CD1c-positive myeloid dendritic cell (primary cell): Measurements from ENCODE around the gene ASB18.

Experiments
- DNase-seq: peaks from one replicate; pipeline ENCODE4 v3.0.0-alpha.2; 2016; ENCODE audit errors: extremely low spot score

The ASB18 gene

DNA sequence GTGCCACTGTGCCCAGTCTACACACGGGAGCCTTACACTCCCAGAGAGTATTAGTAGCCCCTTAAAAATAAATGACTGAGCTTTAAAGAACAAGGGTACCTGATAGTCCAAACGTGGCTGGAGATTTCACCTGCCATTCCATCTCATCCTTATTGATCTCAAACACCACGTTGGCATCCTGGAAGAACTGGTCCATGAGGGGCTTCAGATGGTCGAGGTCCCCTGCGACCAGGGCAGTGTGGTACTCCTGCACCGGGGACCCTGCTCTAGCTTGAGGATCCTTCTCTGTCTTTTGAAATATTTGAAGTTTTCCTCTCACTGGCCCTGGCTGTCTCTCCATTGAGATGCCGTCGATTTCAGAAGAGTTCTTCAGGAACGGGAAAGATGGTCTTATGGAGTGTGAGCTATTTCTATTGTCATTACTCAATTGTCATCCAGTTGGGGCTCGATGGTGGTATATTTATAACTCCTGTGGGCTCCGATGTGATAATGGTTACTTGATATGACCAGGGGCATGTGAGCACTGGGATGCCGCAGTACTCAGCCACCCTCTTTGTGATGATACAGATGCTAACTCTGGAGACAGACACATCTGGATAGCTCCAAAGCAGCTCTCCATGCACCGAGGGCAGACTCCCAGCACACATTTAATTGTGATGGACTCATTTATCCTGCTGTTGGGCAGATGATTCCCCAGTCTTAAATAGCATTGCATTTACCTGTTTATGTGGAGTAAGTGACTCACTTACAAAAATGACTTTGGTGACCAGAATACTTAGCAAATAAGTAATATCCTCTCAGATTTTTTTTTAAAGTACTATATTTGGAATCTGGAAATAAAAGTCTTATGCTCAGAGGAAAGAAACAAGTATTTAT is 22.8 kb downstream of the ASB18 start:
- no peak for DNase-seq

DNA sequence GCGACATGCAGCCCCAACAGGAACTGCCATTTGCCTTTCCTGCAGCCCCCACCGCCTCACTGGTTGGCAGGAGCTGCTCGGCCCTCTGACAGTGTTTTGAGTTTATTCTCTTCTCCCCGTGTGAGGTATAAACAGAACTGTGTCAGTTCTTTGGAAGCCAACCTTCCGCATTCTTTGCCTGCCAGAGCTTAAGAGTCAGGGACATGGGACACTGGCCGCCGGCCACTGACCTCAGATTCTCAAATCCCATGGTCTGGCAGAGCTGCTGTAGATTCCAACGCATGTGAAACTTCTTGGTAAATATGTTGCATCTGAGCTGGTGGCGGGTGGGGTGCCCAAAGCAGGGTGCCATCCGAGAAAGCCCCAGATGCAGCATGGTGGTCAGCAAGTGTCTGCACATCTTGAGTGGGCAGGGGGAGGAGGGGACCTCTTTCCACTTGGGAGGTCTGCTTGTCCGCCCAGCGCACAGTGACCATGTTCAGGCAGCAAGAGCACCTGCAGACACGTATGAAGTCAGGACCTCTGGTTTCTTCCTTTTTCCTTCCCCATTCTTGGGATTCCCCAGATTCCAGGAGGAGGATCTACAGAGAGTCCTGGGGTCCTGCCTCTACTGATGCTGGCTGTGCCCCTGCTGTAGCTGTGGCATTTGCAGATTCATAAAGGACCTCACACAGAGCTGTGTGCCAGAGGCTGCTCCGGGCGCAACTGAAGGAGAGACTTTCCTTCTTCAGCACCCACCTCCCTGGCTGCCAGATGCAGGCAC is 23.8 kb downstream of the ASB18 start:
- no peak for DNase-seq

DNA sequence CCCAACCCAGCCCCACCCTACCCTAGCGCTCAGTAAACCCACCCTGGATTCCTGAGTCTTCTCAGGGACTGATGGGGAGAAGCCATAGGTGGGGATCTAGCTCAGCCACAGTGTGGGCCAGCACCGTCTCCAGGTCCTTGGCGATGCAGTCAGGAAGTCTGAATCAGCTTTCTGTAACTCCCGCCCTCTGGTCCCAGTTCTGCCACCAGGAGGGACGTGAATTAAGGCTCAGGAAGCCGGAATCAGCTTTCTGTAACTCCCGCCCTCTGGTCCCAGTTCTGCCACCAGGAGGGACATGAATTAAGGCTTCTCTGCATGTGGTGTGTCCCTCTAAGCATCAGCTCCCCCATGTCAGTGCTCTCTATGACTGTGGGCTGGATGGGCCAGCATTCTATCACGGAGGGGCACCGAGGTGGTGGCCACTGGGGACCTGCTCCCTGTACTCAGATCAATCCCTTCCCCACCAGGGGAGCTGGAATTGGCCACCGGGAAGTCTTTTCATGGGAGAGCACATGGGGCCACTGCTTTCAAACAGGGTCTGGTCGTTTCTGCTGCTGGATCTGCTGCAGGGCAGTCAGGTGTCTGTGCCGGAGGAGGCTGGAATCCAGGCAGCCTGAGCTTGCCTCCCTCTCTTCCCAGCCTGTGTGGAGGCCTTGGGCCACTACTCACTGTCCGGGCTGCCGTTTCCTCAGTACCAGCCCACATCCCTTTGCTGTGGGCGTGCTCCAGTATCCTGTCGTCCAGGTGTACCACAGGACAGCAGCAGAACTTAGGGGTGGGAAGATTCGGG is 24.7 kb downstream of the ASB18 start:
- no peak for DNase-seq

DNA sequence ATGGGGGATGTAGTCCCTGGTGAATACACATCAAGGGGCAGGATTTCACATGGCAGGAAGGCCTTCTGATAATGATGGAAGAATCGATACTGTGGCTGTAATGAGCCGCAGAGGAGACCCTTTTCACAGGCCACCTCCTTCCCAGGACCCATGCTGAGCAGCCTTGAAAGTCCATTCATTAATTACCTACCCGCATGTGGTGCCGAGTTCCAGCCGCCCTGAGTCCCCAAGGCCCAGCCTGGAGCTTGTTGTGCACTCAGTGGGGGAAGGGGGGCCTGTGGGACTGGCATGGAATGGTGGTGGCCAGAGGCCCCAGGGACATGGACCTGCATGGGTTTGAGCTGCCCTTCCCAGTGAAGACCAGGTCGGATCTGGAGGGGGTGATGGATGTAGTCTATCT is 25.5 kb downstream of the ASB18 start:
- DNase-seq = no peak

DNA sequence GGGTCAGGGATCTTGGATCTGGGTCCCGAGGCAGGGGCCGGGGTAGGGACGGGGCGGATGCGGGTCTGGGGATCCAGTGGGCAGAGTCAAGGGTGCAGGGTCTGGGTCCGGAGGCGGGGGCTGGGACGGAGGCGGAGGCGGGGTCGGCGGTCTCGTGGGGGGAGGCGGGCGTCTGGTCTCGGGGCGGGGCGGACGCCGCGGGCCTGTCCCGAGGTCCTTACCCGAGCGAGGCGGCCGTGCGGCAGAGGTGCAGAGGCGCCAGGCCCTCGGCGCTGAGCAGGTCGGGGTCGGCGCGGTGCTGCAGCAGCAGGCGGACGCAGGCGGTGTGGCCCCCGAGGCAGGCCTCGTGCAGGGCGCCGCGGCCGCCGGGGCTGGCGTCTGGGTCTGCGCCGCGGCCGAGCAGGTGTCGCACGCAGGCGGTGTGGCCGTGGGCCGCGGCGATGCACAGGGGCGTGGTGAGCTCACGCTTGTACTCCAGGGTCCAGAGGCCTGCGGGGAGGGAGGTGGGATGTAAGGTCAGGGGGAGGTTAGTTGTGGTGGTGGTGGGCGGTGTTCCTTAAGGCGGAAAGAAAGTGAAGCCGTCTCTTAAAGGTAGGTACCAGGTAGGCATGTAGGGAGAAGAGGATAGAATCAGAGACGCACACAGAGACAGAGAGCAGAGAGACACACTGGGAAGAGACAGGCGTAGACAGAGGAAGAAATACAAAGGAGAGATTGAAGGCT is 26.6 kb downstream of the ASB18 start:
- no peak for DNase-seq

DNA sequence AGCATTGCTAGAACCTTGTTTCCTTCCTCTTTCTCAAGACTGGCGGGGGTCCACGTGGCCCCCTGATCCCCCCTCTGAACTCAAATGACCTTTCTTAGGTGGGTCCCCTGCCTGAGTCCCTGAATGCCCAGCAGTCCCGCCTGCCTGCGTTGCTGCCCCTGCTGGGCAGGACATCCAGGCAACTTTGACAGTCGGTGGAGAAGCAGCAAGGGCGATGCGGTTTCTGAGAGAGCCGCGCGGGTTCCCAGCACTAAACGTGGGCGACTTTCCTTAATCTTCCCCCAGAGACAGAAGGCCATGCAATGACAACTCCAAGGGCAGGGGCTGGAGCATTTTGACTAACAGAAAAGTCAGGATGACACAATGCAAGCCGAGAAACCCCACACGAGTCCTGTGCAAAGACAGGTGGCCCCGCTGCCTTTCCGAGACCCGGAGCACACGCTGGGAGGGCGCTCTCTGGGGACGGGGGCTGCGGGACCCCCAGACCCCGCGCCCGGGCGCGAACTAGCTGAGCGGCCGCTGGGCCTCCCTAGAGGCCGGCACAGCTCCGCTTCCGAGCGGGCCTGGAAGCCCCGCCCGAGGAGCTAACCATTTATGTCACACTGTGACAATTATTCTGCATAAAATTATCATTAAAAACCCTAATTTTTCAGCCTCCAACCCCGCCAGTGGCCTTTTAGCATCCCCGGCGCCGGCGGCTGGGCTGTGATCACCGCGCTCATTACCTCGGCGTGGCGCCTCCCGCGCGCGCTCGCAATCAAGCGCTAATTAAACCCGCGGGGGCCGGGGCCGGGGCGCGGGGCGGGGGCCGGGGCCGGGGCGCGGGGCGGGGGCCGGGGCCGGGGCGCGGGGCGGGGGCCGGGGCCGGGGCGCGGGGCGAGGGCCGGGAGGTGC is 27.4 kb downstream of the ASB18 start:
- no peak for DNase-seq

DNA sequence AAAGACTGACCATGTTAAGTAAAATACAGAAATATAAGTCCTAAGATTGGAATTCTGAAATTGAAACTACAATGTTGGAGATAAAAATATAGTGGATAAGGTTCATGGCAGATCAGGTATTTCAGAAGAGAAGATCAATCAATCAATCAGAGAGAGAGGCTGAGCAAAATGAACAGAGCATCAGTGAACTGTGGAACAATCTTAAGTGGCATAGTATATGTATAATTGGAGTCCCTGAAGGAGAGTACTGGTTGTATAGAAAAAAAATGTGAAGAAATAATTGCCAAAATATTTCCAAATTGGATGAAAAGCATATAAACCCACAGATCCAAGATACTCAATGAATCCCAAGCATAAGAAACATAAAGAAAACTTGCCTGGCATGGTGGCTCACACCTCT is 35.0 kb downstream of the ASB18 start:
- no peak for DNase-seq

DNA sequence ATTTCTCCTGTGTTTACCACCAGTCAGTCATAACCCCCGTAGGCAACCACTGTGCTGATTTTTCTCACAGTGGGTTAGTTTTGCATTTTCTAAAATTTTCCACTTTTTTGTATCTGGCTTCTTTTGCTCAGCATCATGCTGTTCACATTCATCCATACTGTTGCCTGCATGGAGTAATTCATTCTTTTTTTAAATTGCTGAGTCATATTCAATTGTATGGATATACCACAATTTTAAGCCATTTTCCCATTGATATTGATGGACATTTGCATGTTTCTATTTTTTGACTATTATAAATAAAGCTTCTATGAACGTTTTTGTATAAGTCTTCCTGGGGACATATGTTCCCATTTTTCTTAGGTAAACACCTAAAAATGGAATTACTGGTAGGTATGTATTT is 40.5 kb downstream of the ASB18 start:
- DNase-seq = no peak

DNA sequence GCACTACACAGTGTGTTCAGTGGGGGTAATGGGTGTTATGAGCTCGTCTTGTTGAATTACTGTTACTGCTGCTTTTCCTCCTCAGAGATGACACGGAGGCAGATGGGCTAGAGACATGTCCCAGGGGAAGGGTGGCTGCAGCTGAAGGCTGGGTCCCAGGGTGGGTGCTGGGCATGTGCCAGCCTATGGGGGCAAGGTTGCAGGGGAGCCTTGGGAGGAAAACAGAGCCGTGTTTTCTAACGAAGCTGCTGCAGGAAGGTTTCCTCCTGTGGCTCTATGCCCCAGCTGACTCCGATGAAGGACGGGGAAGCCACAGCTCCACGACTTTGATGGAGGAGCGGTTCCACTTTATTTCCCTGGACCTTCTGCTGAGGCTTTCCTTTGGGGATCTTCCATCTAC is 42.4 kb downstream of the ASB18 start:
- DNase-seq = no peak

DNA sequence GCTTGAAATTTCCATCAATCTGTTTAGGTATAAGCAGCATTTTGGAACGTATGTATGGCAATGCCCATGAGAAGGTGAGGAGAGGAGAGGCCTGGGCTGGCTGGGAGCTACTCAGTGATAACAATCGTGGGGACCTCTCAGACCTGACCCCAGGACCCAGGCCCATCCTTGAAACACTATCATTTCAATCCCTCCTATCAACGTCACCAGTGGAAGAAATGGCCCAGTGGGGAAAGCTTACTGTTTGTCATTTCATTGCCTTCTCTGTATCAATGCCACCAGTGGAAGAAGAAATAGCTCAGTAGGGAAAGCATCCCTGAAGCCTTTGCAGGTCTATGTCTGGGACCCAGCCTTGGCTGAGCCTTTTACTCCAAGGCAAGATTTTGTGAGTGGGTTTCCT is 44.8 kb downstream of the ASB18 start:
- DNase-seq = no peak

DNA sequence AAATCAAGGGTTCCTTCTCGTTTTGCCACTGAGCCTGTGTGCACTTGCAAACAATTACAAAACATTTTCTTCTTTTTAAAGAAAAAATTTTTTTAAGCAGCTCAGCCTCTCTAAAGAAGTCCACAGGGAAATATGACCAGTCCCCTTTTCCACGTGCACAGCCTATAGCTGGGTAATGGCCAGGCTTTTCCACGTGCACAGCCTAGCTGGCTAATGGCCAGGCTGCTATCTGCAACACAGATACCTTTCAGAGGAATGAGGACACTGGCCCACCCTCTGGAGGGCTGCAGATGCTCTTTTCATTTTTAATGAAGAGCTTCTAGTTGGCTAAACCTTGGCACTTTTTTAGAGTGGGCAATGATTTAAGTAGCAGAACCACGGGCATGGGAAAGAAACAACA is 46.3 kb downstream of the ASB18 start:
- DNase-seq = no peak

DNA sequence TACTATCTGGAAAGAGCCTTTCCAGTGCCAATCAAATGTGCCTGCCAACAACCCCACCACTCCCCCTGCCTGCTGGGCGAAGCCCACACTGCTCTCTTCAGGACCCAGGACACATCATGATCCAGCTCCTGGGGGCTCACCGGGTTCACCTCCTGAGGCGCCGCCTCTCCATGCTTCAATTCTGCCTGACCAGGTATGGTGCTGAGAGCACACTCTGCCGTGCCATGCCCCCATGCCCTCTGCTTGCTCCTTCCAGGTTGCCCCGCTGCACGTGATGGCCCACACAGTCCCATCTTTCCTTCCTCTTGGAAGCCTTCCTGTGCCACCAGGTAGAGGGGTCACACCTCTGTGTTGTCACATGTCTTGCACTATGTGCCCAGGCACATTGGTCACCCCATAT is 47.5 kb downstream of the ASB18 start:
- no peak for DNase-seq

DNA sequence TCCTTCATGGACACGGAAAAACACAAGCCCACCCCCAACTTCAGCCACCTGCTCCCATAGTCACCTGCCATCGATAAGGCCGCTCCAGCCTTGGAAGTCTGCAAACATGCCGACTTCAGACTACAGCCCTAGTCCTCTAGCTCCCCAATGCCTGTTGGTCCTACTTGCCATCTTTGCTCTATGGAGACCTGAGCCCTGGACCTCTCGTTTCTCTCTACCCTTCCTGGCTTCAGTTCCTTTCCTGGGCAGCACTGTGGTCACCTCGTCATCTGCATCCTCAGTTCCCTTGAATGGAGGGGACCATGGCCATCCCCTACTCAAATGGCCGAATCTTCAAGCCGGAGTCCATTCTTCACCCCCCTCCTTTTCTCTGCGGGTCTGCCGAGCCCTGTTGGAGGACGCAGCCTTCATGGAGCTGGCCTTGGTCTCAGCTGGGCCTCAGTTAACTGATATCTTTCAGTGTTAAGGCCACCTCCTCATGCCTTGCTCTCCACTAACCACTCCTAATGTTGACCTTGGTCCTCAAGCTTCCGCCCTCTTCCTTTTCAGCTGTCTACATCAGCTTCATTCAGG is 48.4 kb downstream of the ASB18 start:
- no peak for DNase-seq

DNA sequence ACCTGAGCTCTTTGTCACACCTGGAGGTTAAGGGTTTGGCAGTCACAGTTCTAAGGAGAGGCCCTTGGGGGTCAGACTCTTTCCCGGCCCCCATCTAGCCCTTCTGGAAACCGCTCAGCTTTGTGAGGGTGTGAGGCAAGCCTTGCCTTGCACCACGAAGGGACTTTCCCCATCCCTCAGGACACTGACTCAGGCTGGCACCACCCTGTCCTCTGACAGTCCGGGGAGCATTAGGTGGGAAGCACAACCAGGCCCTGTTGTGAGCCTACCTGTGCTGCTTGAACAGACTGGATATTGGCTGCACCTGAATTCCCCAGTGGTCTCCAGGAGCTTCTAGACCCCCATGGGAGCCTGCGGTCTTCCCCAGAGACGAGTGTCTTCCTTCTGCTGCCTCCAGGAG is 49.0 kb downstream of the ASB18 start:
- no peak for DNase-seq

DNA sequence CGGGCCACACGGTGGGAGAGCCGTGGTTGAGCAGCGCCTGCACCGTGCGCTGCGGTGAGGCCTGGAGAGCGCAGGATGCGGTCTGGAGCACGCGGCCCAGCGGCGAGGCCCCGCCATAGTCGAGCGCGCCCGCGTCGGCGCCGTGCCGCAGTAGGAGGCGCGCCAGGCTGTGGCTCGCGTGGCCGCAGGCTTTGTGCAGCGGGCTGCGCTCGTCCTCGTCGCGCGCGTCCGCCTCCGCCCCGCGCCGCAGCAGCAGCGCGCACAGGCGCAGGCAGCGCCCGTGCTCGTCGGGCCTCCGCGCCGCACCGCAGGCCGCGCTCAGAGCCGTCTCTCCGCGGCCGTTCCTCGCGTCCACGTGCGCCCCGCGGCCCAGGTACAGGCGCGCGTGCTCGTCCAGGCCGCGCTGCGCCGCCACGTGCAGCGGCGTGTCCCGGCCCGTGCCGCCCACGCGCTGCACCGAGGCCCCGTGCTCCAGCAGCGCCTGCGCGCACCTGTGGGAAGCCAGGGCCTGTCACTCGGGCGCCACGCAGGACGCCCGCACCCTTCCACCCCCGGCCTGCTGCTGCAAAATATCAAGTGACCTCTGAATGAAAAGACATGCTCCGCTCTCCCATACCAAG is 49.7 kb downstream of the ASB18 start:
- DNase-seq = no peak

DNA sequence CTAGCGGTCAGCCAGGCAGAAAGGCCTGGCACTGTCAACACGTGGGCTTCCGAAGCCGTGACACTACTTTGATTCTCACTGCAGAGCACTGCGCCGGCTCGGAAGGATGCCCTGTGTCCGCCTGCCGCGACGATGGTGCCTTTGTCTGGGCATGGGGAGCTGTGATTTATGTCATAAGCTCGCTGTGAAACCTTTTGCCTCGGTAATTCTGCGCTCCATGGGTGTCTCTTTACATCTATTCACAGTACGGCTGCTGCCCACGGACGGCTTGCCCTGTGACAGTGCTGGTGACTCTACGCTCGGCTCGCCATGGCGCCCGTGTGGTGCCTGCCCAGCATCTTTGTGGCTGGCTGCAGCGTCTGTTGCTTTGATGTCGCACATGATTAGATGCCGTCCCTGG is 52.9 kb downstream of the ASB18 start:
- no peak for DNase-seq

DNA sequence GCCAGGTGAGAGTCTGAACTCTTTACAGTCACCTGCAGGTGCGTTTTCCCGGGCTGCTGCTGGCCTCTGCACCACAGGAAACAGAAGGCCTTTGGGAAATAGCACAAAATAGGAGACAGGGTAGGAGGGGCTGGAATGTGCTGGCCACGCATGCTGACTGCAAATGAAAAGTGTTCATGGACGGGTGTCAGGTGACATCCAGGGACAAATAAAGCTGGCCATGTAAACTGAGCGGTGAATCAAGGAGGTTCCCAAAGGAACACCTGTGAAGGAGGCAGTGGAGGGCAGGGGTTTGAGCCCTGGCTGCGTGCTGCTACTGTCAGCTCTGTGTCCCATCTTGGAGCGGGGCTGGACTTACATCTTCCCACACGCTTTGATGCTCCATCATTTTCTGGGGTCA is 53.7 kb downstream of the ASB18 start:
- DNase-seq = no peak

DNA sequence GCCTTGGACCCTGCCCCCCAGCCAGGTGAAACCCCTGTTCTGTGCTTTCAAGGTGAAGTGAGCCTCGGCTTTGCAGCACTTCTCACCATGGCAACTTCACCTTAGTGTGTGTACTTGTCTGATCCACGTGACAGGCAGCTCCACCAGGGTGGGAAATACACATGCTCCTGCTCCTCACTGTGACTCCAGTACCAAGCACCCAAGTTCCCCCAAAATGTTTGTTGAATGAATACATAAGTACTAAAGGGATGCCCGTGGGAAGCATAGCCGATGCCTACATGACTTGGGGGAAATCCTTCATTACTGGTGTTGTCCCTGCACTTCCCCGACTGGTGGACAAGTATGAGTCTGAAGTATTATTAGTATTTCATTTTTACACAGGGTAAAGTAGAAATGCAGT is 54.2 kb downstream of the ASB18 start:
- DNase-seq = no peak

DNA sequence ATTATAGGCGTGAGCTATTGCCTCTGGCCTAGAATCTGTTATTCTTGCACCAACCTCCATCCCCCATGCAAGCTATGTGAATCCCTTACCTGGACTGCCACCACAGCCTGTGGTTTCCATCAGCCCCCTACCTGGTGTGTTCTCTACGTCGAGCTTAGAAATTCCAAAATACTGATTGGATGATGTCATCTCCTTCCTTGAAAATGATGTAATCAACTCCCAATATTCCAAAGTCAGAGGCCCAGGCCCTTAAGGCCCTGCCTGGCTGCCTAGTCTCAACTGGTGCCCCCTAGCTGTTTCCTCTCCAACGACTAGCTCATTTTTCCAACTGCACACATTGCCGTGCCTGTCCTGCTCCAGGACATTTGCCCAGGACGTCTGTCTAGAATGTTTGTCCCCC is 54.7 kb downstream of the ASB18 start:
- no peak for DNase-seq
